ENCODE data around the gene EVL.

- TF ChIP-seq CTCF (conservative IDR thresholded peaks at IDR 0.05; ENCODE audit: low read length) (no peak), EZH2phosphoT487 (IDR thresholded peaks at IDR 0.05; ENCODE audit: borderline replicate concordance) (no peak)
Measured at GRCh38 chr14:100086361-100086760, 21.1 kb downstream of the EVL start.

Measured in Loucy (cell line).